Heart left ventricle (tissue), 16 donors: ENCODE measurements around the gene CACNA2D3. TPM values are rescaled to one million over a fixed set of nuclear protein-coding genes. Genes with fewer than 3 reads are reported as not detected.

Source experiments
- ATAC-seq, 4 donors: fragments of 200-7000 bp; cut with Tn5 transposase; one replicate each; pipeline ENCODE4 v1.9.1; 2020 to 2022; ENCODE audit warnings: moderate library complexity in 4 of 4, mild to moderate bottlenecking in 3 of 4, moderate number of reproducible peaks in 1 of 4
- DNase-seq, 5 donors: peaks; one replicate each; pipeline ENCODE4 v3.0.0-alpha.2; 2020
- H3K27ac ChIP-seq, 12 donors: fragments of 200-600 bp; sonication (generic) in 4 of 12; one replicate each; pipeline versions ENCODE4 v1.5.0 to v1.8.0; 2016 to 2022; ENCODE audit warnings: mild to moderate bottlenecking in 2 of 12
- H3K27me3 ChIP-seq, 9 donors: fragments of 200-600 bp; sonication (generic) in 2 of 9; one replicate each; pipeline versions ENCODE4 v1.5.1 to v1.8.0; 2016 to 2022; ENCODE audit warnings: mild to moderate bottlenecking in 3 of 9
- H3K36me3 ChIP-seq, 9 donors: fragments of 200-600 bp; sonication (generic) in 2 of 9; one replicate each; pipeline versions ENCODE4 v1.5.0 to v1.8.0; 2018 to 2022; ENCODE audit warnings: mild to moderate bottlenecking in 2 of 9
- H3K4me1 ChIP-seq, 12 donors: fragments of 200-600 bp; sonication (generic) in 4 of 12; one replicate each; pipeline versions ENCODE4 v1.5.0 to v1.8.0; 2016 to 2022; ENCODE audit warnings: mild to moderate bottlenecking in 3 of 12
- H3K4me3 ChIP-seq, 12 donors: fragments of 200-600 bp; sonication (generic) in 4 of 12; one replicate each; pipeline versions ENCODE4 v1.5.0 to v1.8.0; 2017 to 2022; ENCODE audit warnings: mild to moderate bottlenecking in 9 of 12, moderate library complexity in 4 of 12
- H3K9me3 ChIP-seq, 12 donors: fragments of 200-600 bp; sonication (generic) in 4 of 12; one replicate each; pipeline versions ENCODE4 v1.5.0 to v1.8.0; 2016 to 2022; ENCODE audit warnings: mild to moderate bottlenecking in 1 of 12
- CTCF ChIP-seq, 12 donors: fragments of 200-600 bp; sonication (generic) in 4 of 12; IDR thresholded peaks; one replicate each; pipeline versions ENCODE4 v1.5.0 to v1.8.0; 2018 to 2022; ENCODE audit warnings: antibody characterized with exemption in 12 of 12, mild to moderate bottlenecking in 5 of 12
- POLR2A ChIP-seq, 2 donors: fragments of 450-650 bp; IDR thresholded peaks; one replicate each; pipeline ENCODE4 v1.6.1; 2017; ENCODE audit warnings: antibody characterized with exemption in 2 of 2, mild to moderate bottlenecking in 2 of 2, moderate library complexity in 2 of 2
- WGBS, 4 donors: extraction: QIAGEN DNeasy Blood & Tissue Kit in 2 of 4; methylation state at CpG; one replicate each; pipeline versions ENCODE4 v1.1.5 to v1.1.7; 2013 to 2018; 5-methylcytosine and 5-hydroxymethylcytosine counted together
- intact Hi-C, 10 donors: fragments of 100-400 bp; cut with DNase I; formaldehyde crosslinking; loops; one replicate each; pipeline versions ENCODE4 v1.11.1 to v1.14.2; 2022
- polyA plus RNA-seq, 2 donors: library from polyadenylated mRNA; stranded (reverse); fragments of 200-250 nt; gene quantifications; one replicate each; pipeline ENCODE4 v1.2.3, GENCODE V29; 2013
- total RNA-seq, 9 donors: library from RNA; depleted of rRNA in 2 of 9; stranded (reverse); fragments of >200 nt in 2 of 9; fragmentation: NEBNext Ultra II Directional in 3 of 9; extraction: Animal tissue kit (Norgen Biotek cat#: 25700) in 3 of 9; gene quantifications; one replicate each; pipeline versions ENCODE4 v1.1.0 to v1.2.4, GENCODE V29; 2016 to 2023
- donor health status: ischemic (EF 13 %, LVEDD 7.1; RV severe dilation, severe dysfunction).
- donor health status: healthy with polysubstance abuse.
- donor health status: DM: no; HTN: yes; CAD: no.
- donor health status: DM: no; HTN: no; CAD: no.
- donor health status: ischemic (EF 25% LVEDD 6.9; RV normal size, moderate dysfunction).
- donor health status: ischemic (EF 25% LVEDD 5.7; RV mildly dilated, moderate dysfunction).
- donor health status: healthy.
- donor health status: DM: yes; HTN: yes; CAD: no.
- donor health status: ischemic (EF 35%, LVEDD 5.7; RV mildly dilated, moderate dysfunction).
- donor health status: nonischemic (EF 11% LVEDD 7.7; RV severe dilation, severe dysfunction).
- donor health status: DM: yes; HTN: yes; CAD: no.
- donor health status: PGD.
- donor health status: ischemic (EF 29% LVEDD 5.4; RV normal size, mild dysfunction).
- donor health status: nonischemic (EF 23%, LVEDD 6.1; RV moderate dilation, normal function).

Gene CACNA2D3
- total and polyA plus RNA-seq, 11 donors = 0.17 to 25.1 (median 12.8) TPM

- WGBS, 4 donors = 82 to 87% (median 82%) methylated on average over 4 of the region's 4 CpGs
- no peak for TF ChIP-seq POLR2A (IDR thresholded peaks at IDR 0.05)
- no peak for TF ChIP-seq CTCF (IDR thresholded peaks at IDR 0.05)
Observed at GRCh38 chr3:55119268-55119667, 996.9 kb downstream of the CACNA2D3 start.

GRCh38 chr3:55122312-55122711 is 1000.0 kb downstream of the CACNA2D3 start:
- no peak for ATAC-seq
- intact Hi-C loops = no loop called here
- Histone ChIP-seq H3K27me3 (peaks cover 0 to 15% (median 0%) of the 10 kb centered on the region in 9 donors), H3K4me3 (no peak overlapping the region), H3K4me1 (no peaks in the 10 kb centered on the region), H3K27ac (no peak overlapping the region), H3K36me3 (no peaks in the 10 kb centered on the region), H3K9me3 (no peaks in the 10 kb centered on the region)
- DNase-seq = no peak
- TF ChIP-seq POLR2A (IDR thresholded peaks at IDR 0.05) (no peak), CTCF (IDR thresholded peaks at IDR 0.05) (no peak)
- 77 to 89% (median 83%) methylated on average over 2 of the region's 2 CpGs for WGBS, 4 donors

More at GRCh38 chr3:55119268-55119667, 996.9 kb downstream of the CACNA2D3 start:
- no peak overlapping the region for H3K4me3 ChIP-seq
- intact Hi-C loops = no loop called here
- peaks cover 0 to 13% (median 0%) of the 10 kb centered on the region in 9 donors for H3K27me3 ChIP-seq
- H3K4me1 ChIP-seq = no peaks in the 10 kb centered on the region
- DNase-seq (no peak), ATAC-seq (no peak)
- H3K27ac ChIP-seq = no peak overlapping the region
- H3K36me3 ChIP-seq = no peaks in the 10 kb centered on the region
- no peaks in the 10 kb centered on the region for H3K9me3 ChIP-seq

Other genes with a start within 250 kb of the CACNA2D3 start
- gene ACTR8, start 240.4 kb upstream of the CACNA2D3 start, total RNA-seq = 10 to 100 TPM; 19.3 to 48.2 (median 32.4) TPM
- gene ACTR8, start 240.4 kb upstream of the CACNA2D3 start, polyA plus RNA-seq = 10 to 100 TPM; 12.0 to 19.5 TPM
- 100 to 1,000 TPM in 4 of 9 donors, 10 to 100 TPM in 5; 65.7 to 173 (median 81.5) TPM for gene SELENOK, start 230.7 kb upstream of the CACNA2D3 start, total RNA-seq
- 100 to 1,000 TPM; 194 to 242 TPM for gene SELENOK, start 230.7 kb upstream of the CACNA2D3 start, polyA plus RNA-seq